Adrenal gland (tissue), 12 donors: Measurements from ENCODE around the gene PAWR. TPM values are rescaled to one million over a fixed set of nuclear protein-coding genes. Genes with fewer than 3 reads are reported as not detected.
A peak's percentile ranks its signal among the peaks of the same experiment; 100 is the strongest.

Source experiments
- DNase-seq, 7 donors: peaks; one replicate each; pipeline ENCODE4 v3.0.0-alpha.2; 2019 to 2020
- H3K27ac ChIP-seq, 5 donors: fragments of 200-600 bp; sonication (generic) in 4 of 5; 1 replicate in 3 of 5; 2 replicates in 2 of 5; pipeline versions ENCODE4 v1.5.1 to v1.8.0; 2016 to 2020; ENCODE audit warnings: mild to moderate bottlenecking in 1 of 5
- H3K27me3 ChIP-seq: fragments of 200-600 bp; 2 replicates; pipeline ENCODE4 v1.8.0; 2021
- H3K36me3 ChIP-seq, 2 donors: fragments of 200-600 bp; replicated peaks in 1 of 2; 1 replicate in 1 of 2; 2 replicates in 1 of 2; pipeline versions ENCODE4 v1.5.1 to v1.8.0; 2018 to 2022
- H3K4me1 ChIP-seq, 2 donors: fragments of 200-600 bp; replicated peaks in 1 of 2; 1 replicate in 1 of 2; 2 replicates in 1 of 2; pipeline versions ENCODE4 v1.5.1 to v1.8.0; 2018 to 2021
- H3K4me3 ChIP-seq, 4 donors: fragments of 200-600 bp; sonication (generic) in 3 of 4; one replicate each; pipeline ENCODE4 v1.5.1; 2016 to 2018
- H3K9me3 ChIP-seq, 3 donors: fragments of 200-600 bp; sonication (generic) in 1 of 3; replicated peaks in 1 of 3; 1 replicate in 2 of 3; 2 replicates in 1 of 3; pipeline versions ENCODE4 v1.5.1 to v1.8.0; 2016 to 2021
- POLR2A ChIP-seq, 2 donors: fragments of 450-650 bp; IDR thresholded peaks; one replicate each; pipeline ENCODE4 v1.6.1; 2017; ENCODE audit warnings: antibody characterized with exemption in 2 of 2, mild to moderate bottlenecking in 2 of 2, moderate library complexity in 1 of 2
- WGBS, 4 donors: extraction: QIAGEN DNeasy Blood & Tissue Kit in 2 of 4; methylation state at CpG; one replicate each; pipeline versions ENCODE4 v1.1.5 to v1.1.7; 2013 to 2017; 5-methylcytosine and 5-hydroxymethylcytosine counted together
- intact Hi-C, 2 donors: fragments of 100-400 bp; cut with DNase I; formaldehyde crosslinking; loops; one replicate each; pipeline versions ENCODE4 v1.14.1 to v1.15.0; 2022 to 2023
- polyA plus RNA-seq, 3 donors: library from polyadenylated mRNA; stranded (reverse); fragments of 200-250 nt in 2 of 3; fragments of 350-450 nt in 1 of 3; fragmentation: Illumina TruSeq in 1 of 3; extraction: RNeasy Lipid Tissue Mini Kit (QIAGEN cat#74804) in 1 of 3; gene quantifications; one replicate each; pipeline ENCODE4 v1.2.3, GENCODE V29; 2013 to 2014
- total RNA-seq, 9 donors: library from RNA; depleted of rRNA in 4 of 9; stranded (reverse); fragments of >200 nt in 4 of 9; fragments of 120-200 nt in 1 of 9; fragmentation: NEBNext Ultra II Directional in 1 of 9; extraction: Animal tissue kit (Norgen Biotek cat#: 25700) in 1 of 9; gene quantifications; one replicate each; pipeline versions ENCODE4 v1.1.0 to v1.2.4, GENCODE V29; 2013 to 2023
- TF ChIP-seq, protein P1 (sequence below), 6 experiments: fragments of 450-650 bp in 4 of 6; fragments of 200-600 bp in 2 of 6; sonication (generic) in 1 of 6; IDR thresholded peaks; 1 replicate in 5 of 6; 2 replicates in 1 of 6; pipeline versions ENCODE4 v1.5.1 to v1.8.0; 2016 to 2021; ENCODE audit warnings: antibody characterized with exemption in 6 of 6, mild to moderate bottlenecking in 2 of 6, moderate library complexity in 1 of 6
- donor health status: healthy with polysubstance abuse.
- donor health status: Bipolar disorder and iron deficiency.
- donor health status: DM: yes; HTN: yes; CAD: no.
- donor health status: DM: no; HTN: no; CAD: no.
- donor health status: DM: no; HTN: no; CAD: no.
- donor health status: DM: yes; HTN: yes; CAD: no.

The PAWR gene
- total and polyA plus RNA-seq, 12 donors: 8.5 to 63.7 (median 24.6) TPM

- no peak for DNase-seq
- intact Hi-C loops: loop anchor here (10.0 kb wide), 4 partner anchors 144 to 706 kb away; no protein-coding TSS in a partner anchor
- no peak overlapping the region for H3K4me3 ChIP-seq
- H3K27me3 ChIP-seq: no peaks in the 10 kb centered on the region
- H3K9me3 ChIP-seq: no peaks in the 10 kb centered on the region
- TF ChIP-seq POLR2A (IDR thresholded peaks at IDR 0.05): no peak
- TF ChIP-seq, protein P1, sequence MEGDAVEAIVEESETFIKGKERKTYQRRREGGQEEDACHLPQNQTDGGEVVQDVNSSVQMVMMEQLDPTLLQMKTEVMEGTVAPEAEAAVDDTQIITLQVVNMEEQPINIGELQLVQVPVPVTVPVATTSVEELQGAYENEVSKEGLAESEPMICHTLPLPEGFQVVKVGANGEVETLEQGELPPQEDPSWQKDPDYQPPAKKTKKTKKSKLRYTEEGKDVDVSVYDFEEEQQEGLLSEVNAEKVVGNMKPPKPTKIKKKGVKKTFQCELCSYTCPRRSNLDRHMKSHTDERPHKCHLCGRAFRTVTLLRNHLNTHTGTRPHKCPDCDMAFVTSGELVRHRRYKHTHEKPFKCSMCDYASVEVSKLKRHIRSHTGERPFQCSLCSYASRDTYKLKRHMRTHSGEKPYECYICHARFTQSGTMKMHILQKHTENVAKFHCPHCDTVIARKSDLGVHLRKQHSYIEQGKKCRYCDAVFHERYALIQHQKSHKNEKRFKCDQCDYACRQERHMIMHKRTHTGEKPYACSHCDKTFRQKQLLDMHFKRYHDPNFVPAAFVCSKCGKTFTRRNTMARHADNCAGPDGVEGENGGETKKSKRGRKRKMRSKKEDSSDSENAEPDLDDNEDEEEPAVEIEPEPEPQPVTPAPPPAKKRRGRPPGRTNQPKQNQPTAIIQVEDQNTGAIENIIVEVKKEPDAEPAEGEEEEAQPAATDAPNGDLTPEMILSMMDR (IDR thresholded peaks at IDR 0.05): no peak
- H3K36me3 ChIP-seq: no peaks in the 10 kb centered on the region
- WGBS, 4 donors: 56 to 77% (median 73%) methylated on average over 5 of the region's 5 CpGs
- peak overlapping the region in 2 of 5 donors; percentile 25 to 38 for H3K27ac ChIP-seq
- peaks cover 0 to 5% of the 10 kb centered on the region in 2 donors for H3K4me1 ChIP-seq
Measured at GRCh38 chr12:79558924-79559469, 131.8 kb downstream of the PAWR start.

GRCh38 chr12:79557690-79558315 lies 133.0 kb downstream of the PAWR start:
- WGBS, 4 donors: 48 to 62% (median 55%) methylated on average over 1 of the region's 1 CpG
- intact Hi-C loops: loop anchor here (10.0 kb wide), 4 partner anchors 143 to 707 kb away; no protein-coding TSS in a partner anchor
- H3K27me3 ChIP-seq: no peaks in the 10 kb centered on the region
- H3K36me3 ChIP-seq: peaks cover 0 to under 1% of the 10 kb centered on the region in 2 donors
- DNase-seq: no peak
- H3K4me1 ChIP-seq: peaks cover 0 to 5% of the 10 kb centered on the region in 2 donors
- no peak overlapping the region for H3K4me3 ChIP-seq
- TF ChIP-seq POLR2A (IDR thresholded peaks at IDR 0.05): no peak
- TF ChIP-seq, protein P1 (IDR thresholded peaks at IDR 0.05): no peak
- H3K9me3 ChIP-seq: no peaks in the 10 kb centered on the region
- H3K27ac ChIP-seq: peak overlapping the region in 1 of 5 donors; percentile 36

- 58 to 75% (median 63%) methylated on average over 3 of the region's 3 CpGs for WGBS, 4 donors
- peaks cover 0 to 4% of the 10 kb centered on the region in 2 donors for H3K36me3 ChIP-seq
- H3K4me1 ChIP-seq: peaks cover 0 to 5% of the 10 kb centered on the region in 2 donors
- no peak for DNase-seq
- TF ChIP-seq, protein P1 (IDR thresholded peaks at IDR 0.05): peak; percentile 27 to 73 (median 62)
- TF ChIP-seq POLR2A (IDR thresholded peaks at IDR 0.05): no peak
- no peak overlapping the region for H3K27ac ChIP-seq
- H3K27me3 ChIP-seq: no peaks in the 10 kb centered on the region
- H3K4me3 ChIP-seq: no peak overlapping the region
- H3K9me3 ChIP-seq: no peaks in the 10 kb centered on the region
- intact Hi-C loops: loop anchor here (10.0 kb wide), 4 partner anchors 140 to 710 kb away; no protein-coding TSS in a partner anchor
Measured at GRCh38 chr12:79555028-79555925, 135.5 kb downstream of the PAWR start.
